B cell (primary cell): ENCODE measurements around the gene TMEM208.

ENCODE experiments used
- EZH2 ChIP-seq: IDR thresholded peaks from 2 replicates; pipeline ENCODE4 v1.6.1; 2012; ENCODE audit warnings: borderline replicate concordance, low read depth, mild to moderate bottlenecking, moderate library complexity, low read length; ENCODE audit not compliant: insufficient read depth, poor library complexity, severe bottlenecking
- TF ChIP-seq, protein P1 (sequence below): fragments of 200-600 bp; IDR thresholded peaks from one replicate; pipeline ENCODE4 v1.8.0; 2022; ENCODE audit warnings: antibody characterized with exemption, mild to moderate bottlenecking

DNA sequence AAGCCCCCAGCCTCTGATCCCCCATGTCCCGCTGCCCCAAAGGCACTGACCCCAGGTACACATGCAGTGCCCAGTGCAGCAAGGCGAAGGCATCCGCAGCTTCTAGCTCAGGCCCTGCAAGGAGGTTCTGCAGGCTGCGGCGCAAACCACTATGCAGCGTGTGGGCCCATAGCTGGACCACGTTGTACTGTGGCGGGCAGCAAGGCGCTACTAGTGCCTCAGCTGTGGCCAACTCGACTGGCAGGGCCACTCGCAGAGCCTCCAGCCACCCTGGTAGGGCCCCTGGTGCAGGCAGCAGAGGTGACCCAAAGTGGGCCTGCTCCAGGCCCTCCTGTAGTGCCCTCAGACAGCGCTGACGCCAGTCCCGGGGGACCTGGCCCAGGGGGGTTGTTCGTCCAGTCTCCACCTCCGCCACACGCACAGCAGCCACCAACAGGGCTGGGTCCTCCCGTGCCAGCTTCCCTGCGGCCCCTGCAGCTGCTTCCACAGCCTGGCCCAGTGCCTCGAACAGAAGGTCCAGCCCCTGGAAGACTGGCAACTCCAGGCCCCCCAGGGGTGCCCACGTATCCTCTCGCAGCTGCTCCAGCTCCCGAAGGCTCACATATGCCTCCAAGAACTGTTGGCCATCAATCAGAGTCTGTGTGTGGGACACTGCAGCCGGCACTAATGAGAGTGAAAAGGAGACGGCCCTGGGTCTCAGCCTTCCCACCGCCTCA lies 39.6 kb upstream of the TMEM208 start:
- TF ChIP-seq, protein P1, sequence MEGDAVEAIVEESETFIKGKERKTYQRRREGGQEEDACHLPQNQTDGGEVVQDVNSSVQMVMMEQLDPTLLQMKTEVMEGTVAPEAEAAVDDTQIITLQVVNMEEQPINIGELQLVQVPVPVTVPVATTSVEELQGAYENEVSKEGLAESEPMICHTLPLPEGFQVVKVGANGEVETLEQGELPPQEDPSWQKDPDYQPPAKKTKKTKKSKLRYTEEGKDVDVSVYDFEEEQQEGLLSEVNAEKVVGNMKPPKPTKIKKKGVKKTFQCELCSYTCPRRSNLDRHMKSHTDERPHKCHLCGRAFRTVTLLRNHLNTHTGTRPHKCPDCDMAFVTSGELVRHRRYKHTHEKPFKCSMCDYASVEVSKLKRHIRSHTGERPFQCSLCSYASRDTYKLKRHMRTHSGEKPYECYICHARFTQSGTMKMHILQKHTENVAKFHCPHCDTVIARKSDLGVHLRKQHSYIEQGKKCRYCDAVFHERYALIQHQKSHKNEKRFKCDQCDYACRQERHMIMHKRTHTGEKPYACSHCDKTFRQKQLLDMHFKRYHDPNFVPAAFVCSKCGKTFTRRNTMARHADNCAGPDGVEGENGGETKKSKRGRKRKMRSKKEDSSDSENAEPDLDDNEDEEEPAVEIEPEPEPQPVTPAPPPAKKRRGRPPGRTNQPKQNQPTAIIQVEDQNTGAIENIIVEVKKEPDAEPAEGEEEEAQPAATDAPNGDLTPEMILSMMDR = no peak
- no peak for TF ChIP-seq EZH2
